IMR-90 (cell line): ENCODE measurements around the gene CAPZA1. TPM values are rescaled to one million over a fixed set of nuclear protein-coding genes. Genes with fewer than 3 reads are reported as not detected.

ENCODE experiments used
- ATAC-seq: fragments of 200-7000 bp; cut with Tn5 transposase; 2 replicates; pipeline ENCODE4 v1.9.1; 2020; ENCODE audit warnings: low read depth, mild to moderate bottlenecking, moderate library complexity
- BruUV-seq: library from RNA; stranded (reverse); fragments of 400-500 nt; replicated peaks from 2 replicates; lab custom pipeline; 2021; lab: Mats Ljungman, UMichigan
- CTCF ChIA-PET: fragments of 300-600 bp; formaldehyde crosslinking; extraction: SDS; loops from one replicate; lab custom pipeline; 2021; ENCODE audit warnings: antibody characterized with exemption; lab: Yijun Ruan, JAX
- POLR2A ChIA-PET: fragments of 300-600 bp; sonication (Branson Sonifier 250); formaldehyde crosslinking; loops from one replicate; lab custom pipeline; 2022; ENCODE audit warnings: antibody characterized with exemption; ENCODE audit not compliant: unreplicated experiment; lab: Charles Lee
- DNase-seq: peaks from one replicate; pipeline ENCODE4 v3.0.0; 2013
- H2AFZ ChIP-seq: replicated peaks from 2 replicates; pipeline ENCODE3; 2013; ENCODE audit warnings: low read length, mild to moderate bottlenecking; ENCODE audit not compliant: poor library complexity
- H2AK5ac ChIP-seq: 2 replicates; pipeline ENCODE4 v1.6.1; 2013; ENCODE audit warnings: low read depth, low read length, inconsistent platforms
- H2AK9ac ChIP-seq: replicated peaks from 2 replicates; pipeline ENCODE3; 2013; ENCODE audit warnings: mild to moderate bottlenecking, low read depth, low read length, moderate library complexity; ENCODE audit not compliant: poor library complexity
- H2BK120ac ChIP-seq: 2 replicates; pipeline ENCODE4 v1.6.1; 2013; ENCODE audit warnings: low read depth, low read length, inconsistent platforms
- H2BK15ac ChIP-seq: 3 replicates; pipeline ENCODE4 v1.6.1; 2013; ENCODE audit warnings: low read depth, low read length, inconsistent platforms
- H2BK20ac ChIP-seq: 2 replicates; pipeline ENCODE4 v1.6.1; 2013; ENCODE audit warnings: low read depth, mild to moderate bottlenecking, inconsistent platforms, low read length, moderate library complexity
- H2BK5ac ChIP-seq: 2 replicates; pipeline ENCODE4 v1.6.1; 2013; ENCODE audit warnings: mild to moderate bottlenecking, low read depth, low read length, inconsistent platforms; ENCODE audit not compliant: poor library complexity, severe bottlenecking
- H3K14ac ChIP-seq: replicated peaks from 2 replicates; pipeline ENCODE4 v1.6.1; 2013; ENCODE audit warnings: low read depth, low read length, inconsistent platforms
- H3K18ac ChIP-seq: 2 replicates; pipeline ENCODE4 v1.6.1; 2013; ENCODE audit warnings: low read depth, low read length, control low read depth
- H3K23ac ChIP-seq: 2 replicates; pipeline ENCODE4 v1.6.1; 2013; ENCODE audit warnings: low read depth, low read length, inconsistent platforms
- H3K27ac ChIP-seq: 2 replicates; pipeline ENCODE4 v1.5.1; 2013; ENCODE audit warnings: mild to moderate bottlenecking, control low read depth, low read length; ENCODE audit not compliant: insufficient read depth
- H3K27me3 ChIP-seq: 2 replicates; pipeline ENCODE4 v1.6.1; 2013; ENCODE audit warnings: low read length; ENCODE audit not compliant: control insufficient read depth, insufficient read depth
- H3K36me3 ChIP-seq: 2 replicates; pipeline ENCODE4 v1.6.1; 2013; ENCODE audit warnings: low read length, mixed read lengths; ENCODE audit not compliant: control insufficient read depth, insufficient read depth
- H3K4ac ChIP-seq: 2 replicates; pipeline ENCODE4 v1.6.1; 2013; ENCODE audit warnings: low read depth, low read length, inconsistent platforms
- H3K4me1 ChIP-seq: 2 replicates; pipeline ENCODE4 v1.6.1; 2013; ENCODE audit warnings: low read length, mixed read lengths; ENCODE audit not compliant: control insufficient read depth, insufficient read depth
- H3K4me2 ChIP-seq: 2 replicates; pipeline ENCODE4 v1.6.1; 2013; ENCODE audit warnings: low read depth, mild to moderate bottlenecking, control low read depth, low read length, moderate library complexity
- H3K4me3 ChIP-seq: 2 replicates; pipeline ENCODE4 v1.5.1; 2013; ENCODE audit warnings: low read depth, mild to moderate bottlenecking, control low read depth, low read length, moderate library complexity; ENCODE audit not compliant: insufficient read depth
- H3K56ac ChIP-seq: 2 replicates; pipeline ENCODE4 v1.6.1; 2013; ENCODE audit warnings: low read length, inconsistent platforms; ENCODE audit not compliant: insufficient read depth; ENCODE audit errors: extremely low read depth
- H3K79me1 ChIP-seq, 2 experiments: 2 replicates each; pipeline ENCODE4 v1.6.1; 2013; ENCODE audit warnings: low read length in 2 of 2, inconsistent platforms in 1 of 2, low read depth in 1 of 2
- H3K9ac ChIP-seq: 2 replicates; pipeline ENCODE4 v1.6.1; 2013; ENCODE audit warnings: low read depth, low read length, control low read depth
- H3K9me1 ChIP-seq: 2 replicates; pipeline ENCODE4 v1.6.1; 2013; ENCODE audit warnings: low read length, inconsistent platforms; ENCODE audit not compliant: insufficient read depth
- H3K9me3 ChIP-seq: 2 replicates; pipeline ENCODE4 v1.6.1; 2013; ENCODE audit warnings: low read length; ENCODE audit not compliant: control insufficient read depth, insufficient read depth
- H4K20me1 ChIP-seq: 2 replicates; pipeline ENCODE4 v1.6.1; 2013; ENCODE audit warnings: low read length, inconsistent platforms; ENCODE audit not compliant: insufficient read depth
- H4K5ac ChIP-seq: 2 replicates; pipeline ENCODE4 v1.6.1; 2013; ENCODE audit warnings: mild to moderate bottlenecking, low read depth, low read length, control low read depth
- H4K8ac ChIP-seq, 2 experiments: 2 replicates each; pipeline ENCODE4 v1.6.1; 2013; ENCODE audit warnings: low read depth in 2 of 2, low read length in 2 of 2, control low read depth in 1 of 2, inconsistent platforms in 1 of 2
- H4K91ac ChIP-seq: 2 replicates; pipeline ENCODE4 v1.6.1; 2013; ENCODE audit warnings: low read depth, low read length, inconsistent platforms; ENCODE audit not compliant: insufficient read depth
- BHLHE40 ChIP-seq: fragments of 150-350 bp; IDR thresholded peaks from 2 replicates; pipeline ENCODE4 v1.6.1; 2016; ENCODE audit warnings: mild to moderate bottlenecking, low read depth, low read length
- MAFK ChIP-seq: IDR thresholded peaks from 2 replicates; pipeline ENCODE4 v1.6.1; 2012; ENCODE audit warnings: low read depth, low read length, improper control_type of control experiment
- MXI1 ChIP-seq: IDR thresholded peaks from 2 replicates; pipeline ENCODE4 v1.6.1; 2012; ENCODE audit warnings: low read depth, mild to moderate bottlenecking, low read length, moderate library complexity, borderline replicate concordance
- WGBS, 2 experiments: methylation state at CpG; one replicate each; pipeline versions ENCODE4 v1.1.5 to v1.1.7; 2013; ENCODE audit warnings: missing lambda C conversion rate in 2 of 2; ENCODE audit not compliant: insufficient read length in 1 of 2; ENCODE audit errors: extremely low coverage in 2 of 2; 5-methylcytosine and 5-hydroxymethylcytosine counted together
- dilution Hi-C: fragments of 300-500 bp; cut with HindIII; formaldehyde crosslinking; loops from one replicate; pipeline ENCODE4 v1.14.3; 2018; ENCODE audit warnings: low sequenced_read_pairs; ENCODE audit not compliant: unreplicated experiment
- in situ Hi-C: fragments of 300-500 bp; cut with MboI; formaldehyde crosslinking; loops from 3 replicates; pipeline ENCODE4 v1.14.3; 2019; ENCODE audit warnings: low sequenced_read_pairs, inconsistent platforms, mixed read lengths
- intact Hi-C: fragments of 100-400 bp; cut with micrococcal nuclease; formaldehyde crosslinking; loops from 2 replicates; pipeline ENCODE4 v1.10.0; 2022
- polyA plus RNA-seq, 3 experiments: library from polyadenylated mRNA; depleted of rRNA; stranded (reverse); fragments of >200 nt; gene quantifications; 2 replicates each; pipeline ENCODE4 v1.2.3, GENCODE V29; 2012; ENCODE audit warnings: low replicate concordance in 1 of 3
- total RNA-seq: library from RNA; depleted of rRNA; stranded (reverse); fragments of >200 nt; gene quantifications from 2 replicates; pipeline ENCODE4 v1.2.3, GENCODE V29; 2012
- TF ChIP-seq, protein P1 (sequence below): fragments of 150-350 bp; IDR thresholded peaks from 2 replicates; pipeline ENCODE4 v1.6.1; 2017; ENCODE audit warnings: mild to moderate bottlenecking, antibody characterized with exemption, low read length, low read depth

Gene CAPZA1
- total and polyA plus RNA-seq, 2 of the 4 experiments (the other 2 are of a cell fraction) = 108 to 262 TPM

DNA sequence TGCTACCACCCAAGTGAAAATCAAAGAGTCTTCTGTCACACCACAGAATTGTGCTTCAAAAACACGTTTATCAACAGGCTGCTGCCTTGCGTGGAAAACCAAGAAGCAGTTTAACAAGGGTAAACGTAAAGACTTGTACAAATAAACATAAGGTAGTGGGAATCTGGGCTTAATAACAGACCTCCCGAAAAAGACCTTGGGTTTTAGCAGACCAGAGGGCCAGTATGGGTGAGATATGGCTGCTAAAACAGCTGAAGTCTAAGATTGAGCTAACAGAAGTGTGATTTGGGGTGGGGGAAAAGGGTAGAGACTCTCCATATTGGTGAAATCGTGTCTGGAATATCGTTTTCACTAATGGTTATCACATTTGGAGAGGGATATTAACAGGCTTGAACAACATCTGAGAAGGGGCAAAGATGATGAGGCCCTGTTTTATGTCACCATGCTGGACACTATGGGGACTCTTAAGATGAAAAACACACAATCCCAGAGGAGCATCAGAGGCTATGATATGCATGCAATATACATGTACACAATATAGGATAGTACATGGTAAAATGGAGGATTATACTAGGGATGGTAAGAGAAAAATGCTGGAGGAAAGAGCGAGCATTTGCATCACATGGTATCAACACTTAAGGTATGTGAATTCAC is 56.2 kb downstream of the CAPZA1 start:
- intact Hi-C loops (loop anchor here (2.0 kb wide), 2 partner anchors 25 to 57 kb away; partner anchors contain the start of genes CAPZA1 and ST7L), dilution Hi-C loops (no loop called here), in situ Hi-C loops (no loop called here)
- H2BK120ac ChIP-seq = peak overlapping the region; percentile 68; the same call in 1 of the 2 replicates
- H3K23ac ChIP-seq = peak overlapping the region; percentile 91
- no peaks in the 10 kb centered on the region for H3K9me1 ChIP-seq
- peak overlapping the region; percentile 83 for H4K91ac ChIP-seq
- peak overlapping the region; percentile 96 for H3K4me2 ChIP-seq
- no peaks in the 10 kb centered on the region for H3K27me3 ChIP-seq
- H2BK5ac ChIP-seq = peak overlapping the region; percentile 25
- H3K4me1 ChIP-seq = peaks cover 2% of the 10 kb centered on the region; the same call in 1 of the 2 replicates
- H4K5ac ChIP-seq = peak overlapping the region; percentile 65; the same call in 1 of the 2 replicates
- ChIA-PET CTCF (interaction anchor here (1.4 kb wide), 1 partner anchor 32 kb away, joined by 5 read pairs; no protein-coding TSS in a partner anchor), POLR2A (interaction anchor here (0.6 kb wide), 1 partner anchor 31 kb away, joined by 3 read pairs; the partner anchor contains the start of gene RHOC)
- H3K14ac ChIP-seq = peak overlapping the region; percentile 91
- H3K9me3 ChIP-seq = no peaks in the 10 kb centered on the region
- WGBS, 2 experiments = no CpG with 5 or more reads among the region's 7 CpGs
- peak overlapping the region; percentile 33 for H3K56ac ChIP-seq
- peak overlapping the region; percentile 86 for H3K4ac ChIP-seq
- H3K4me3 ChIP-seq = peak overlapping the region; percentile 71
- no peak for TF ChIP-seq BHLHE40
- no peak for TF ChIP-seq MXI1
- TF ChIP-seq, protein P1, sequence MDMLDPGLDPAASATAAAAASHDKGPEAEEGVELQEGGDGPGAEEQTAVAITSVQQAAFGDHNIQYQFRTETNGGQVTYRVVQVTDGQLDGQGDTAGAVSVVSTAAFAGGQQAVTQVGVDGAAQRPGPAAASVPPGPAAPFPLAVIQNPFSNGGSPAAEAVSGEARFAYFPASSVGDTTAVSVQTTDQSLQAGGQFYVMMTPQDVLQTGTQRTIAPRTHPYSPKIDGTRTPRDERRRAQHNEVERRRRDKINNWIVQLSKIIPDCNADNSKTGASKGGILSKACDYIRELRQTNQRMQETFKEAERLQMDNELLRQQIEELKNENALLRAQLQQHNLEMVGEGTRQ = no peak
- TF ChIP-seq MAFK = no peak
- peak overlapping the region; percentile 15; the same call in 1 of the 2 replicates for H2AK5ac ChIP-seq
- peaks cover 30 to 63% of the 10 kb centered on the region in 2 experiments for H3K79me1 ChIP-seq
- H2BK20ac ChIP-seq = no peak overlapping the region
- peak overlapping the region; percentile 89 for H3K9ac ChIP-seq
- peak overlapping the region; percentile 26 for H3K18ac ChIP-seq
- DNase-seq = peak; percentile 35
- peak overlapping the region; percentile 97 for H3K27ac ChIP-seq
- H2BK15ac ChIP-seq = peak overlapping the region; percentile 2; the same call in 1 of the 3 replicates
- peak overlapping the region; percentile 95 for H2AFZ ChIP-seq
- H2AK9ac ChIP-seq = peak overlapping the region; percentile 94
- no peak for ATAC-seq
- no peaks in the 10 kb centered on the region; the same call in 1 of the 2 replicates for H3K36me3 ChIP-seq
- H4K8ac ChIP-seq = peak overlapping the region; percentile 2 to 58; a peak in 3 of 4 replicates
- no TSS peak for BruUV-seq
- H4K20me1 ChIP-seq = no peaks in the 10 kb centered on the region; the same call in 1 of the 2 replicates
